ENCODE data around the gene DPP7. TPM values are rescaled to one million over a fixed set of nuclear protein-coding genes. Genes with fewer than 3 reads are reported as not detected.
"Not testable (repeated sequence)": the region's sequence is repeated elsewhere in the genome, so short reads cannot be mapped to it uniquely, and the experiment has no call there.

Gene DPP7
- total RNA-seq, 8 experiments from 2014 or later: 14.2 to 233 (median 56.1) TPM

- in situ Hi-C loops (cut with MboI; ENCODE audit: low pct_unique_long_range_greater_than_20kb in 2 of 9, low sequenced_read_pairs in 9 of 9, unreplicated experiment in 9 of 9): loop anchor here in 1 of 9 experiments (25.0 kb wide), 1 partner anchor 115 kb away; the partner anchor contains the start of genes CYSRT1, RNF224, SLC34A3 and TUBB4B
- peak in 3 of 8 experiments; percentile 16 to 73 (median 66) for ATAC-seq (replicated peaks in 6 of 8)
These were observed 7.6 kb upstream of the DPP7 start for GRCh38 chr9:137121927-137122795.

DNA sequence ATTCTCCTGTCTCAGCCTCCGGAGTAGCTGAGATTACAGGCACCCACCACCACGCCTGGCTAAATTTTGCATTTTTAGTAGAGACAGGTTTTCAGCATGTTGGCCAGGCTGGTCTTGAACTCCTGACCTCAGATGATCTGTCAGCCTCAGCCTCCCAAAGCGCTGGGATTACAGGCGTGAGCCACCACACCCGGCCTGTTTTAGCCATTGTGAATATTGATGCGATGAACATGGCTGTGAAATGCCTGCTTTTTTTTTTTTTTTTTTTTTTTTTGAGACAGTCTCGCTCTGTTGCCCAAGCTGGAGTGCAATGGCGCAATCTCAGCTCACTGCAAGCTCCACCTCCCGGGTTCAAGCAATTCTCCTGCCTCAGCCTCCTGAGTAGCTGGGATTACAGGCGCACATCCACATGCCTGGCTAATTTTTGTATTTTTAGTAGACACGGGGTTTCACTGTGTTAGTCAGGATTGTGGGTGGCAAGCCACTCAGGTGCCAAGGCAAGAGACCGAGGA is 3.6 kb upstream of the DPP7 start:
- not testable (repeated sequence) for H3K4me1 ChIP-seq (replicated peaks in 1 of 2); H3K4me3 ChIP-seq; H3K27ac ChIP-seq; ATAC-seq (replicated peaks in 6 of 8)
- in situ Hi-C loops (cut with MboI; ENCODE audit: low pct_unique_long_range_greater_than_20kb in 2 of 9, low sequenced_read_pairs in 9 of 9, unreplicated experiment in 9 of 9): loop anchor here in 1 of 9 experiments (25.0 kb wide), 1 partner anchor 119 kb away; the partner anchor contains the start of genes CYSRT1, RNF224, SLC34A3 and TUBB4B
- 47 to 96% (median 72%) methylated on average over 3 to 8 of the region's 12 CpGs; no CpG with 5 or more reads in 4 of the 10 experiments for WGBS, 10 experiments

More at GRCh38 chr9:137121927-137122795, 7.6 kb upstream of the DPP7 start:
- 38 to 84% (median 64%) methylated on average over 4 to 13 of the region's 25 CpGs; no CpG with 5 or more reads in 1 of the 10 experiments for WGBS, 10 experiments
- not testable (repeated sequence) for H3K4me1 ChIP-seq (replicated peaks in 1 of 2); H3K27ac ChIP-seq
- peak overlapping the region in 2 of 5 donors; percentile 16 to 18 for H3K4me3 ChIP-seq

DNA sequence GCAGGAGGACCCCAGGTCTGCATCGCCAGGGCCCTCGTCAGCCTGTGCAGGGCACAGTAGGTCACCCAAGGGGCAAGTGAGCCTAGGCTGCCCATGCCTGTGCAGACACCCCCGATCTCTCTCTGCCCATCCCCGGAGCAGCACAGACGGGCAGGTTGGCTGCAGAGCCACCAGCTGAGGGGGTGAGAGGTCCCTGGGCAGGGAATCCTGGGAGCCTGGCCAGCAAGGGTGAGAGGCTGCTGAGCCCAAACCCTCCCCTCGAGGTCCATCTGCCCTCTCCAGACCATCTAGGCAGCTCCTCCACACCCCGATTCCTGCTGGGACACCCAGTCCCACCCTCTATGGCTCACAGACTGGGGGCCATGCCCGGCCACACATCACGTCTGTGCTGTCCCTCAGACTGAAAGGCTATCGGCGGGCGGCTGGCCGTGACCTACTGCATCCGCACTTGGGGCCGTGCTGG is 2.8 kb upstream of the DPP7 start:
- WGBS, 10 experiments: 34 to 80% (median 63%) methylated on average over 1 to 5 of the region's 15 CpGs; no CpG with 5 or more reads in 4 of the 10 experiments
- in situ Hi-C loops (cut with MboI; ENCODE audit: low pct_unique_long_range_greater_than_20kb in 2 of 9, low sequenced_read_pairs in 9 of 9, unreplicated experiment in 9 of 9): loop anchor here in 1 of 9 experiments (25.0 kb wide), 1 partner anchor 120 kb away; the partner anchor contains the start of genes CYSRT1, RNF224, SLC34A3 and TUBB4B
- Histone ChIP-seq H3K4me3 (no peak overlapping the region), H3K4me1 (replicated peaks in 1 of 2) (peaks cover 0 to 6% of the 10 kb centered on the region in 2 donors), H3K27ac (no peak overlapping the region)
- no peak for ATAC-seq (replicated peaks in 6 of 8)

DNA sequence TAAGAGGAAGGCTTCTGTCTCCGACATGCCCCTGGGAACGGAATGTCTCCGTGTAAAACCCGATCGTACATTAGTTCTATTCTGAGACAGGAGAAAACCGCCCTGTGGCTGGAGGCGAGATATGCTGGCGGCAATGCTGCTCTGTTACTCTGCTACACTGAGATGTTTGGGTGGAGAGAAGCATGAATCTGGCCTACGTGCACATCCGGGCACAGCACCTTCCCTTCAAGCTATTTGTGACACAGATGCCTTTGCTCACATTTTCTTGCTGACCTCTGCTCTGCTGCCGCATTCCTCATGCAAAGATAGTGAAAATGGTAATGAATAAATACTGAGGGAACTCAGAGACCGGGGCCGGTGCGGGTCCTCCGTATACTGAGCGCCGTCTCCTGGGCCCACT is 2.2 kb upstream of the DPP7 start:
- H3K4me1 ChIP-seq (replicated peaks in 1 of 2): peaks cover 0 to under 1% of the 10 kb centered on the region in 2 donors
- no peak for ATAC-seq (replicated peaks in 6 of 8)
- H3K27ac ChIP-seq: no peak overlapping the region
- no peak overlapping the region for H3K4me3 ChIP-seq
- in situ Hi-C loops (cut with MboI; ENCODE audit: low pct_unique_long_range_greater_than_20kb in 2 of 9, low sequenced_read_pairs in 9 of 9, unreplicated experiment in 9 of 9): loop anchor here in 1 of 9 experiments (25.0 kb wide), 1 partner anchor 121 kb away; the partner anchor contains the start of genes CYSRT1, RNF224, SLC34A3 and TUBB4B
- 45 to 94% (median 80%) methylated on average over 1 to 10 of the region's 17 CpGs; no CpG with 5 or more reads in 3 of the 10 experiments for WGBS, 10 experiments

DNA sequence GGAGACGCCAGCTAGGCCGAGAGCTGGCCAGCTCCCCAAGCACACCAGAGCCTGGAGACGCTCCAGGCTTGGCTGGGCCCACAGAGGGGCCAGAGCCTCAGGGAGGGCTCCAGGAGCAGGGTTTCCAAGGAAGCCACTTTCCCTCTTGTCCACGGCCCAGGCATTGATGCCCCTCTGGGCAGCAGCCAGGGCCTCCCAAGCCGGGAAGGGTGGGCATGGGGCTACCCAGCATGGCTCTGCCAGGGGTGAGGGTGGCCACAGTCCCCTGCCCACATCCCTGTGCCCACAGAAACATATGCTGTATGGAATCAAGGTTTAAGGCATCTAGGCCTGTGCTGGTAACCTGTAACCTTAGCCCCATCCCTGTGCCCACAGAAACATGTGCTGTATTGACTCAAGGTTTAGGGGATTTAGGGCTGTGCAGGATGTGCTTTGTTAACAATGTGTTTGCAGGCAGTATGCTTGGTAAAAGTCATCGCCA is 1.5 kb upstream of the DPP7 start:
- no peak overlapping the region for H3K4me3 ChIP-seq
- no peak overlapping the region for H3K27ac ChIP-seq
- in situ Hi-C loops (cut with MboI; ENCODE audit: low pct_unique_long_range_greater_than_20kb in 2 of 9, low sequenced_read_pairs in 9 of 9, unreplicated experiment in 9 of 9): loop anchor here in 1 of 9 experiments (25.0 kb wide), 1 partner anchor 121 kb away; the partner anchor contains the start of genes CYSRT1, RNF224, SLC34A3 and TUBB4B
- no peaks in the 10 kb centered on the region for H3K4me1 ChIP-seq (replicated peaks in 1 of 2)
- ATAC-seq (replicated peaks in 6 of 8): peak in 1 of 8 experiments; percentile 52
- WGBS, 10 experiments: no CpG with 5 or more reads among the region's 6 CpGs

GRCh38 chr9:137115394-137116026 is 977 bp upstream of the DPP7 start:
- H3K27ac ChIP-seq: no peak overlapping the region
- no peak overlapping the region for H3K4me3 ChIP-seq
- in situ Hi-C loops (cut with MboI; ENCODE audit: low pct_unique_long_range_greater_than_20kb in 2 of 9, low sequenced_read_pairs in 9 of 9, unreplicated experiment in 9 of 9): loop anchor here in 1 of 9 experiments (25.0 kb wide), 1 partner anchor 122 kb away; the partner anchor contains the start of genes CYSRT1, RNF224, SLC34A3 and TUBB4B
- no CpG with 5 or more reads among the region's 21 CpGs for WGBS, 10 experiments
- H3K4me1 ChIP-seq (replicated peaks in 1 of 2): no peaks in the 10 kb centered on the region
- ATAC-seq (replicated peaks in 6 of 8): peak in 1 of 8 experiments; percentile 0

GRCh38 chr9:137114220-137114612 is 317 bp downstream of the DPP7 start:
- Histone ChIP-seq H3K4me3 (peak overlapping the region; percentile 37 to 60 (median 42)), H3K27ac (no peak overlapping the region), H3K4me1 (replicated peaks in 1 of 2) (no peaks in the 10 kb centered on the region)
- ATAC-seq (replicated peaks in 6 of 8): peak in 6 of 8 experiments; percentile 5 to 37 (median 18)
- in situ Hi-C loops (cut with MboI; ENCODE audit: low pct_unique_long_range_greater_than_20kb in 2 of 9, low sequenced_read_pairs in 9 of 9, unreplicated experiment in 9 of 9): loop anchor here in 1 of 9 experiments (25.0 kb wide), 1 partner anchor 123 kb away; the partner anchor contains the start of genes CYSRT1, RNF224, SLC34A3 and TUBB4B
- WGBS, 10 experiments: no CpG with 5 or more reads among the region's 45 CpGs

DNA sequence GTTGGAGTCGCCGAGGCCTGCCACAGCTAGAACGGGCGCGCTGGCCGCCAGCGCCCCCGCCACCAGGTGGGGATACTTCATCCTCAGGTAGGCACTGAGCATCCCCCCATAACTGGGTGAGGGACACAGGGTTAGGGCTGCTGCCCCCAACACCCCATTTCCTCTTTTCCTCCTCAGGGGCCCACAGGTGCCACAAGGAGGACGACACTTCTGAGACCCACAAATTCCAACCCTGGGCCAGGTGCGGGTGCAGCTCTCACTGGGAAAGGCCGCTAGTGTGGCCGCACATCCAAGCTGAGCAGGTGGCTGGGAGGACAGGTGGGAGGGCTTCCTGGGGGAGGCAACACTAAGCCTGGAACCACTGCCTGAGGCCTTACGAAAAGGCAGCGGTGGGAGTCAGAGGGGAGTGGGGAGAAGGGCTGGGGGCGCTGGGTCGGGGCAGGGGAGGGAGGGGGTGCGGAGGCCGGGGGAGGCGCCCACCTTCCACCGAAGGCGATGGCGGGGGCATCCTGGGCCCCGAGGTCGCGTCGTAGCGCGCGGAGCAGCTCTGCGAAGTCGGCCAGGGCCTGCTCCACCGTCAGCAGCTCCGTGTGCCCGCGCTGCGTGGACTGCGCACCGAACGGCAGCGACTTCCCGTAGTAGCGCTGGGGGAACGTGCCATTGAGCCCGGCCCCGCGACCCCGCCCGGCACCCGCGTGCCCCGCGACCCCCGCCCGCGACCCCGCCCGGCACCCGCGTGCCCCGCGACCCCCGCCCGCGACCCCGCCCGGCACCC is 961 bp downstream of the DPP7 start:
- H3K4me1 ChIP-seq (replicated peaks in 1 of 2): no peaks in the 10 kb centered on the region
- H3K27ac ChIP-seq: no peak overlapping the region
- H3K4me3 ChIP-seq: peak overlapping the region in 1 of 5 donors; percentile 47
- 100% methylated on average over 1 to 2 of the region's 66 CpGs; no CpG with 5 or more reads in 8 of the 10 experiments for WGBS, 10 experiments
- peak in 3 of 8 experiments; percentile 5 to 11 (median 6) for ATAC-seq (replicated peaks in 6 of 8)
- in situ Hi-C loops (cut with MboI; ENCODE audit: low pct_unique_long_range_greater_than_20kb in 2 of 9, low sequenced_read_pairs in 9 of 9, unreplicated experiment in 9 of 9): loop anchor here in 1 of 9 experiments (25.0 kb wide), 1 partner anchor 124 kb away; the partner anchor contains the start of genes CYSRT1, RNF224, SLC34A3 and TUBB4B

- in situ Hi-C loops (cut with MboI; ENCODE audit: low pct_unique_long_range_greater_than_20kb in 2 of 9, low sequenced_read_pairs in 9 of 9, unreplicated experiment in 9 of 9): loop anchor here in 1 of 9 experiments (25.0 kb wide), 1 partner anchor 125 kb away; the partner anchor contains the start of genes CYSRT1, RNF224, SLC34A3 and TUBB4B
These were observed 1.8 kb downstream of the DPP7 start for GRCh38 chr9:137112564-137113384.

DNA sequence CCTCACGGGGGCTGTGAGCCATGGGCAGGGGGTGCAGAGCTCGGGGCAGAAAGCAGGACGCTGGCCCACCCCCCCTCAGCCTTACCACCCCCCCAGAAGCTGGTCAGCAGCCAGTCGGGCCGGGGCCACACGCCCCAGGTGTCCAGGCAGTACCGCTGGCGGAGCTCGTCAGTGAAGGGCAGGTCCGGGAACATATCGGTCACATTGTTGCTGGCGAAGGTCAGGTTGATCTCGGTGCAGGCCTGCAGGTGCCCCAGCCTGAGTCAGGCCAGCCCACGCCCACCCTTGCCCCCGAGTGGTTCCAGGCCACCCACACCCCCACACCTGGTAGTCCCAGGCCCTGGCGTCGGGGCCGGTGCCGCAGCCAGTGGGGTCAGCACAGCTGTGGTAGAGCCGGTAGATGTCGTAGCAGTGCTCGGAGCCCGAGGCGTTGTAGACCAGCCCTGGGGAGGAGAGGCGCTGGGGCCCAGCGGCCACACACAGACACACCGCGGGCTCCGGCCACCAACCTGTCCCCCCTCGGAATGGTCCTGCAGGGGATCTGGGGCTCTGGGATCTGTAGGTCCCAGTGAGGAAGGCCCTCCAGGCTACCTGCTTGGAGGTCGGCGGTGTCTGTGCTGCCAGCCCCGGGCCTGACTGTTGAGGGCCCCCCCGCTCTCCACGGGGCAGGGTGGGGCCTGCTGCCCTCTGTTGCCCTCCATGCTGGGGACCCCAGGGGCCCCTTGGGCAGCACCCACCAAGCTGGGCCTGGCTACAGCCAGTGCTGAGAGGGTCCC is 2.6 kb downstream of the DPP7 start:
- Histone ChIP-seq H3K27ac (no peak overlapping the region), H3K4me1 (replicated peaks in 1 of 2) (no peaks in the 10 kb centered on the region), H3K4me3 (no peak overlapping the region)
- ATAC-seq (replicated peaks in 6 of 8): no peak
- in situ Hi-C loops (cut with MboI; ENCODE audit: low pct_unique_long_range_greater_than_20kb in 2 of 9, low sequenced_read_pairs in 9 of 9, unreplicated experiment in 9 of 9): loop anchor here in 1 of 9 experiments (25.0 kb wide), 1 partner anchor 125 kb away; the partner anchor contains the start of genes CYSRT1, RNF224, SLC34A3 and TUBB4B
- 80 to 100% methylated on average over 1 of the region's 35 CpGs; no CpG with 5 or more reads in 8 of the 10 experiments for WGBS, 10 experiments

More at GRCh38 chr9:137112564-137113384, 1.8 kb downstream of the DPP7 start:
- ATAC-seq (replicated peaks in 6 of 8): no peak
- H3K27ac ChIP-seq: no peak overlapping the region
- no peak overlapping the region for H3K4me3 ChIP-seq
- H3K4me1 ChIP-seq (replicated peaks in 1 of 2): no peaks in the 10 kb centered on the region
- WGBS, 10 experiments: 80 to 100% (median 100%) methylated on average over 1 to 2 of the region's 42 CpGs; no CpG with 5 or more reads in 7 of the 10 experiments
